Neural crest cell (in vitro differentiated cells): ENCODE results near the gene MTMR11. TPM values are rescaled to one million over a fixed set of nuclear protein-coding genes. Genes with fewer than 3 reads are reported as not detected.
"Not testable (repeated sequence)": the region's sequence is repeated elsewhere in the genome, so short reads cannot be mapped to it uniquely, and the experiment has no call there.

ENCODE experiments used
- DNase-seq: peaks from one replicate; pipeline ENCODE4 v3.0.0; 2021; ENCODE audit warnings: low read depth, mixed read lengths, low spot score
- H3K27ac Mint-ChIP-seq: one replicate; pipeline ENCODE4 v1.8.0; 2021; ENCODE audit warnings: mild to moderate bottlenecking, mixed read lengths; ENCODE audit not compliant: unreplicated experiment
- H3K27me3 Mint-ChIP-seq: 2 replicates; pipeline ENCODE4 v1.8.0; 2021; ENCODE audit warnings: low read depth, mild to moderate bottlenecking, mixed read lengths
- H3K36me3 Mint-ChIP-seq: 2 replicates; pipeline ENCODE4 v1.8.0; 2021; ENCODE audit warnings: low read depth, mild to moderate bottlenecking, mixed read lengths
- H3K4me1 Mint-ChIP-seq: 2 replicates; pipeline ENCODE4 v1.8.0; 2021; ENCODE audit warnings: mixed read lengths
- H3K4me3 Mint-ChIP-seq: one replicate; pipeline ENCODE4 v1.8.0; 2021; ENCODE audit warnings: mild to moderate bottlenecking, mixed read lengths
- H3K9me3 Mint-ChIP-seq: 2 replicates; pipeline ENCODE4 v1.8.0; 2021; ENCODE audit warnings: mixed read lengths
- total RNA-seq: library from RNA; stranded (reverse); gene quantifications from 2 replicates; pipeline ENCODE4 v1.2.1, GENCODE V29; 2021
- TF ChIP-seq, protein P1 (sequence below): fragments of 200-600 bp; sonication (generic); conservative IDR thresholded peaks from 2 replicates; pipeline ENCODE4 v1.5.0; 2021; ENCODE audit warnings: antibody characterized with exemption, mild to moderate bottlenecking

The MTMR11 gene
- total RNA-seq, 1 donor from 2014 or later: 4.5 TPM

DNA sequence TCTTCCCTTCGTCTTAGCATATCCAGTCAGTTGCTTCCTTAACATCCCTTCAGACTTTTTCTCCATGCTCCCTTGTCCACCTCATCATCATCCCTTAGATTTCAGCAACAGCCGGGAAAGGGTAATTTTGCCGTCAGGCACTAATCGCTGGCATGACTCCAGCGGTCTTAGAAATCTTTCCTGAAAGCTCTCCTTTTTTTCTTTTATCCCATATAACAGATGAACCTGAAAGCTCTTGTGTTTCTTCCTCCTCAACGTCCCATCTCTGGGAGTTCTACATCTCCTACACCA is 47.7 kb downstream of the MTMR11 start:
- H3K27me3 Mint-ChIP-seq: no peaks in the 10 kb centered on the region
- H3K4me1 Mint-ChIP-seq: peaks cover 5% of the 10 kb centered on the region
- TF ChIP-seq, protein P1, sequence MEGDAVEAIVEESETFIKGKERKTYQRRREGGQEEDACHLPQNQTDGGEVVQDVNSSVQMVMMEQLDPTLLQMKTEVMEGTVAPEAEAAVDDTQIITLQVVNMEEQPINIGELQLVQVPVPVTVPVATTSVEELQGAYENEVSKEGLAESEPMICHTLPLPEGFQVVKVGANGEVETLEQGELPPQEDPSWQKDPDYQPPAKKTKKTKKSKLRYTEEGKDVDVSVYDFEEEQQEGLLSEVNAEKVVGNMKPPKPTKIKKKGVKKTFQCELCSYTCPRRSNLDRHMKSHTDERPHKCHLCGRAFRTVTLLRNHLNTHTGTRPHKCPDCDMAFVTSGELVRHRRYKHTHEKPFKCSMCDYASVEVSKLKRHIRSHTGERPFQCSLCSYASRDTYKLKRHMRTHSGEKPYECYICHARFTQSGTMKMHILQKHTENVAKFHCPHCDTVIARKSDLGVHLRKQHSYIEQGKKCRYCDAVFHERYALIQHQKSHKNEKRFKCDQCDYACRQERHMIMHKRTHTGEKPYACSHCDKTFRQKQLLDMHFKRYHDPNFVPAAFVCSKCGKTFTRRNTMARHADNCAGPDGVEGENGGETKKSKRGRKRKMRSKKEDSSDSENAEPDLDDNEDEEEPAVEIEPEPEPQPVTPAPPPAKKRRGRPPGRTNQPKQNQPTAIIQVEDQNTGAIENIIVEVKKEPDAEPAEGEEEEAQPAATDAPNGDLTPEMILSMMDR: no peak
- no peak overlapping the region for H3K27ac Mint-ChIP-seq
- DNase-seq: no peak
- H3K9me3 Mint-ChIP-seq: no peaks in the 10 kb centered on the region
- no peaks in the 10 kb centered on the region for H3K36me3 Mint-ChIP-seq
- no peak overlapping the region for H3K4me3 Mint-ChIP-seq

DNA sequence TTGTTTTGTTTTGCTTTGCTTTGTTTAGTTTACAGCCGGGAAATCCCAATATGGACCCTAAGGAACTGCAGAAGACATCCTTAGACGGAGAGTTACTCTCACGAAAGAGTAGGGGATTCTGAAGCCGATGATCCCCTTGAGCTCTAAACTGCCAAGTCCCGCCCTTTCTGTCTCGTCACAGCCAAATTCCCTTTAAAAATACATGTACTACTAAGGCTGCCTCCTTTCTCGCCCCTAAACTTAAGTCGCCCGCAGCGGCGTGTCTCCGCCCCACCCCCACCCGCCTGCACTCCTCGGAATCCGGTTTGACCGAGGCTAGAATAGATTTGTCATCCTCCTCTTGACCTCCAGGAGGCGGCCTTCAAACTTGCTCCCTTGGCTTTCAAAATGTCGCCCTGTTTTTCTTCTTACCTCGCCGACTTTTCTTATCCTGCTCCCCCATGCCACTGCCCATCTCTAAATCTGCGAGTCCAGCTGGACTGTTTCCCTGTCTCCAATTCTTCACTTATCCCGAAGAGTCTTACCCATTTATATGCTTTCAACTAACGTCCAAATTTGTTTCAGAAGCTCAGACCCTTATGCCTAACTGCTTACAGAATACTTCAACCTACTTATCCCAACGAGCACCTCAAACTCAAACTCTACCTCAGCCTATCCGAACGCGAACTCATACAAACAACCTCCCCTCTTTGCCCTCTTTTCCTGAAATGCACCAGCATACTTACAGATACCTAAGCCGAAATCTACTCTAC is 48.3 kb downstream of the MTMR11 start:
- TF ChIP-seq, protein P1: peak; percentile 67
- H3K4me1 Mint-ChIP-seq: peaks cover 5% of the 10 kb centered on the region
- no peaks in the 10 kb centered on the region for H3K27me3 Mint-ChIP-seq
- H3K4me3 Mint-ChIP-seq: no peak overlapping the region
- H3K27ac Mint-ChIP-seq: no peak overlapping the region
- no peaks in the 10 kb centered on the region for H3K36me3 Mint-ChIP-seq
- DNase-seq: peak; percentile 69
- no peaks in the 10 kb centered on the region for H3K9me3 Mint-ChIP-seq

DNA sequence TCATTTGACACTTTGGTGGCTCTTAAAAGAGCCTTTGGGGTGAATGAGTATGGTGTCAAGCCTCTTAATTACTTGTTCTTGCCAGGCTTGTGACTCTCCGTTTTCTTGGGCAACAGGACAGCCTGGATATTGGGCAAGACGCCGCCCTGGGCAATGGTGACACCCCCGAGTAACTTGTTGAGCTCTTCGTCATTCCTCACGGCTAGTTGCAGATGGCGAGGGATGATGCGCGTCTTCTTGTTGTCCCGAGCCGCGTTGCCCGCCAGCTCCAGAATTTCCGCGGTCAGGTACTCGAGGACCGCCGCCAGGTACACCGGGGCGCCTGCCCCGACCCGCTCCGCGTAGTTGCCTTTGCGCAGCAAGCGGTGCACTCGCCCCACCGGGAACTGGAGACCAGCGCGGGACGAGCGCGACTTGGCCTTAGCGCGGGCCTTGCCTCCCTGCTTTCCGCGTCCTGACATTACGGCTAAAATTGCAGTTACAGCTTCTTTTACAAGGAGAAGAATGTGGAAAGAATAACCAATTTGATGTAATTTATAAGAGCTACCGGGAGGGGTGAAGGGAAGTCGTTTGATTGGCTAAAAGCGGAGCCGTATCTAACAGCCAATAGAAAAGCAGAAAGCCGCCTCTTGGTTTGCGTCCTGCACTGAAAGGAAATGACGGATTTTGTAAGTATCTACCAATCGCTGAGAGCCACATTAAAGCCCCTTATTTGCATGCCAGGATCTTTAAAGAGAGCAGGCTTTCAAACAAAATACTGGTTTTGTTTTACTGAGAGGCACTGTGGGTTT is 49.0 kb downstream of the MTMR11 start:
- TF ChIP-seq, protein P1: no peak
- H3K9me3 Mint-ChIP-seq: no peaks in the 10 kb centered on the region
- no peaks in the 10 kb centered on the region for H3K36me3 Mint-ChIP-seq
- DNase-seq: peak; percentile 60
- peaks cover 5% of the 10 kb centered on the region for H3K4me1 Mint-ChIP-seq
- no peak overlapping the region for H3K27ac Mint-ChIP-seq
- H3K27me3 Mint-ChIP-seq: no peaks in the 10 kb centered on the region
- no peak overlapping the region for H3K4me3 Mint-ChIP-seq

DNA sequence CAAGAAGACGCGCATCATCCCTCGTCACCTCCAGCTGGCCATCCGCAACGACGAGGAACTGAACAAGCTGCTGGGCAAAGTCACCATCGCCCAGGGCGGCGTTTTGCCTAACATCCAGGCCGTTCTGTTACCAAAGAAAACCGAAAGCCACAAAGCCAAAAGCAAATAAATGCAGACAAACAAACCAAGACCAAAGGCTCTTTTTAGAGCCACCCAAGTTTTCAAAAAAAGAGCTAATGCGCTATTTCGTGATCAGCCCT is 49.6 kb downstream of the MTMR11 start:
- DNase-seq, H3K27ac Mint-ChIP-seq, H3K4me1 Mint-ChIP-seq, H3K9me3 Mint-ChIP-seq, H3K4me3 Mint-ChIP-seq, H3K27me3 Mint-ChIP-seq, H3K36me3 Mint-ChIP-seq: not testable (repeated sequence)

DNA sequence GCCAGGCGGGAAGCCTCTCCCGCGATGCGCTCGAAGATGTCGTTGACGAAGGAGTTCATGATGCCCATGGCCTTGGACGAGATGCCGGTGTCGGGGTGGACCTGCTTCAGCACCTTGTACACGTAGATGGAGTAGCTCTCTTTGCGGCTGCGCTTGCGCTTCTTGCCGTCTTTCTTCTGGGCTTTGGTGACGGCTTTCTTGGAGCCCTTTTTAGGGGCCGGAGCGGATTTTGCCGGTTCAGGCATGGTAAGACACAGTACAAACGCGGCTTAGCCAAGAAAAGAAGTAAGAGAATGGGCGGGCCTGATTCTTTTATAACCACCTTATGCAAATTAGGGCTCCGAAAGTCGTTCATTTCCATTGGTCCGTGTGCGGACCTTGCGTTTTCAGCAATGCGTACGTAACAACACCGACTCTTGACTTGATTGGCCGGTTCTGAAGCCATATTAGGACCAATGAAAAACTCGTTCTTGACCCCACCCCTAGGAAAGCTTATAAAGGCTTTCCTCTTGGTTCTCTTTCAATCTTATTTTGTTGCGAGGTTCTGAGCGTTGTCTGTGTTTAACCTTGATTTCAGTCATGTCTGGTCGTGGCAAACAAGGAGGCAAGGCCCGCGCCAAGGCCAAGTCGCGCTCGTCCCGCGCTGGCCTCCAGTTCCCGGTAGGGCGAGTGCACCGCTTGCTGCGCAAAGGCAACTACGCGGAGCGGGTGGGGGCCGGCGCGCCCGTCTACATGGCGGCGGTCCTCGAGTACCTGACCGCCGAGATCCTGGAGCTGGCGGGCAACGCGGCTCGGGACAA is 50.1 kb downstream of the MTMR11 start:
- H3K27ac Mint-ChIP-seq: no peak overlapping the region
- no peak overlapping the region for H3K4me3 Mint-ChIP-seq
- H3K27me3 Mint-ChIP-seq: no peaks in the 10 kb centered on the region
- no peaks in the 10 kb centered on the region for H3K9me3 Mint-ChIP-seq
- peaks cover 5% of the 10 kb centered on the region for H3K4me1 Mint-ChIP-seq
- TF ChIP-seq, protein P1: no peak
- peak; percentile 83 for DNase-seq
- H3K36me3 Mint-ChIP-seq: no peaks in the 10 kb centered on the region

- not testable (repeated sequence) for H3K36me3 Mint-ChIP-seq, H3K27ac Mint-ChIP-seq, H3K27me3 Mint-ChIP-seq, DNase-seq, H3K4me1 Mint-ChIP-seq, H3K4me3 Mint-ChIP-seq, H3K9me3 Mint-ChIP-seq
These were observed 50.6 kb downstream of the MTMR11 start for GRCh38 chr1:149886121-149886395.
